ENCODE data around the gene UBXN10. TPM values are rescaled to one million over a fixed set of nuclear protein-coding genes. Genes with fewer than 3 reads are reported as not detected.
"Not testable (repeated sequence)": the region's sequence is repeated elsewhere in the genome, so short reads cannot be mapped to it uniquely, and the experiment has no call there.

Gene UBXN10
- total RNA-seq, 2 experiments from 2014 or later = 1.5 to 1.7 TPM

- Mint-ChIP-seq H3K27ac (no peak overlapping the region), H3K36me3 (ENCODE audit: low read depth) (no peaks in the 10 kb centered on the region), H3K4me3 (no peak overlapping the region), H3K9me3 (no peaks in the 10 kb centered on the region), H3K4me1 (no peaks in the 10 kb centered on the region), H3K27me3 (peaks cover 52% of the 10 kb centered on the region)
- no peak for DNase-seq
- ChIA-PET POLR2A (no interaction called here), CTCF (interaction anchor here (0.9 to 1.5 kb wide), 2 partner anchors 11 kb away, joined by 3 to 4 read pairs; no protein-coding TSS in a partner anchor)
Observed at GRCh38 chr1:20223551-20224419, 37.9 kb downstream of the UBXN10 start.

- Mint-ChIP-seq H3K36me3 (ENCODE audit: low read depth) (no peaks in the 10 kb centered on the region), H3K9me3 (no peaks in the 10 kb centered on the region), H3K4me3 (no peak overlapping the region), H3K4me1 (no peaks in the 10 kb centered on the region), H3K27ac (no peak overlapping the region), H3K27me3 (peaks cover 56% of the 10 kb centered on the region)
- ChIA-PET POLR2A (no interaction called here), CTCF (interaction anchor here (0.9 kb wide), 1 partner anchor 11 kb away, joined by 3 read pairs; no protein-coding TSS in a partner anchor)
- no peak for DNase-seq
Observed at GRCh38 chr1:20224546-20224945, 38.6 kb downstream of the UBXN10 start.

GRCh38 chr1:20227704-20228103 lies 41.8 kb downstream of the UBXN10 start:
- no peaks in the 10 kb centered on the region for H3K36me3 Mint-ChIP-seq (ENCODE audit: low read depth)
- peaks cover 62% of the 10 kb centered on the region for H3K27me3 Mint-ChIP-seq
- POLR2A ChIA-PET = no interaction called here
- DNase-seq = no peak
- no peaks in the 10 kb centered on the region for H3K4me1 Mint-ChIP-seq
- CTCF ChIA-PET = no interaction called here
- H3K27ac Mint-ChIP-seq = no peak overlapping the region
- no peaks in the 10 kb centered on the region for H3K9me3 Mint-ChIP-seq
- no peak overlapping the region for H3K4me3 Mint-ChIP-seq

GRCh38 chr1:20228314-20228825 lies 42.5 kb downstream of the UBXN10 start:
- DNase-seq = no peak
- CTCF ChIA-PET = no interaction called here
- no peak overlapping the region for H3K27ac Mint-ChIP-seq
- no peaks in the 10 kb centered on the region for H3K4me1 Mint-ChIP-seq
- peaks cover 64% of the 10 kb centered on the region for H3K27me3 Mint-ChIP-seq
- POLR2A ChIA-PET = no interaction called here
- H3K36me3 Mint-ChIP-seq (ENCODE audit: low read depth) = no peaks in the 10 kb centered on the region
- no peaks in the 10 kb centered on the region for H3K9me3 Mint-ChIP-seq
- no peak overlapping the region for H3K4me3 Mint-ChIP-seq

- peaks cover 66% of the 10 kb centered on the region for H3K27me3 Mint-ChIP-seq
Observed at GRCh38 chr1:20229171-20229570, 43.3 kb downstream of the UBXN10 start.

GRCh38 chr1:20232564-20232963 lies 46.7 kb downstream of the UBXN10 start:
- H3K4me1 Mint-ChIP-seq; H3K27ac Mint-ChIP-seq; H3K36me3 Mint-ChIP-seq (ENCODE audit: low read depth); POLR2A ChIA-PET; H3K4me3 Mint-ChIP-seq; H3K9me3 Mint-ChIP-seq; DNase-seq: not testable (repeated sequence)
- CTCF ChIA-PET = interaction anchor here (1.5 kb wide), 1 partner anchor 19 kb away, joined by 9 read pairs; no protein-coding TSS in a partner anchor
- peaks cover 69% of the 10 kb centered on the region for H3K27me3 Mint-ChIP-seq

More at GRCh38 chr1:20229171-20229570, 43.3 kb downstream of the UBXN10 start:
- ChIA-PET POLR2A (no interaction called here), CTCF (no interaction called here)
- Mint-ChIP-seq H3K36me3 (ENCODE audit: low read depth) (no peaks in the 10 kb centered on the region), H3K9me3 (no peaks in the 10 kb centered on the region), H3K4me3 (no peak overlapping the region), H3K27ac (no peak overlapping the region), H3K4me1 (no peaks in the 10 kb centered on the region)
- no peak for DNase-seq

GRCh38 chr1:20233394-20233793 lies 47.5 kb downstream of the UBXN10 start:
- DNase-seq = no peak
- ChIA-PET POLR2A (interaction anchor here (1.2 kb wide), 1 partner anchor 25 kb away, joined by 3 read pairs; no protein-coding TSS in a partner anchor), CTCF (interaction anchor here (1.2 to 1.9 kb wide), 2 partner anchors 15 to 20 kb away, joined by 3 to 4 read pairs; no protein-coding TSS in a partner anchor)
- Mint-ChIP-seq H3K9me3 (no peaks in the 10 kb centered on the region), H3K4me3 (no peak overlapping the region), H3K4me1 (no peaks in the 10 kb centered on the region), H3K36me3 (ENCODE audit: low read depth) (no peaks in the 10 kb centered on the region), H3K27ac (no peak overlapping the region), H3K27me3 (peaks cover 62% of the 10 kb centered on the region)

GRCh38 chr1:20233866-20234265 lies 48.0 kb downstream of the UBXN10 start:
- Mint-ChIP-seq H3K4me3 (no peak overlapping the region), H3K9me3 (no peaks in the 10 kb centered on the region), H3K36me3 (ENCODE audit: low read depth) (no peaks in the 10 kb centered on the region), H3K4me1 (no peaks in the 10 kb centered on the region), H3K27me3 (peaks cover 57% of the 10 kb centered on the region), H3K27ac (no peak overlapping the region)
- ChIA-PET CTCF (interaction anchor here (1.2 to 1.9 kb wide), 2 partner anchors 16 to 21 kb away, joined by 3 to 4 read pairs; no protein-coding TSS in a partner anchor), POLR2A (interaction anchor here (1.2 kb wide), 1 partner anchor 25 kb away, joined by 3 read pairs; no protein-coding TSS in a partner anchor)
- no peak for DNase-seq

- no peak overlapping the region for H3K27ac Mint-ChIP-seq
Observed at GRCh38 chr1:20234788-20235535, 49.1 kb downstream of the UBXN10 start.

GRCh38 chr1:20237646-20238045 lies 51.8 kb downstream of the UBXN10 start:
- no peaks in the 10 kb centered on the region for H3K9me3 Mint-ChIP-seq
- no peak overlapping the region for H3K4me3 Mint-ChIP-seq
- H3K27ac Mint-ChIP-seq = no peak overlapping the region
- CTCF ChIA-PET = no interaction called here
- H3K4me1 Mint-ChIP-seq = no peaks in the 10 kb centered on the region
- H3K27me3 Mint-ChIP-seq = peaks cover 68% of the 10 kb centered on the region
- POLR2A ChIA-PET = no interaction called here
- DNase-seq = no peak
- H3K36me3 Mint-ChIP-seq (ENCODE audit: low read depth) = no peaks in the 10 kb centered on the region

More at GRCh38 chr1:20234788-20235535, 49.1 kb downstream of the UBXN10 start:
- Mint-ChIP-seq H3K4me3 (no peak overlapping the region), H3K27me3 (peaks cover 56% of the 10 kb centered on the region), H3K9me3 (no peaks in the 10 kb centered on the region), H3K4me1 (no peaks in the 10 kb centered on the region), H3K36me3 (ENCODE audit: low read depth) (no peaks in the 10 kb centered on the region)
- DNase-seq = no peak
- CTCF ChIA-PET = interaction anchor here (1.3 to 1.9 kb wide), 2 partner anchors 19 to 22 kb away, joined by 3 to 4 read pairs; no protein-coding TSS in a partner anchor
- POLR2A ChIA-PET = no interaction called here

- Mint-ChIP-seq H3K27ac (no peak overlapping the region), H3K27me3 (peaks cover 48% of the 10 kb centered on the region), H3K4me1 (no peaks in the 10 kb centered on the region), H3K36me3 (ENCODE audit: low read depth) (no peaks in the 10 kb centered on the region), H3K9me3 (no peaks in the 10 kb centered on the region), H3K4me3 (no peak overlapping the region)
- CTCF ChIA-PET = interaction anchor here (0.5 kb wide), 1 partner anchor 420 kb away, joined by 3 read pairs; no protein-coding TSS in a partner anchor
- POLR2A ChIA-PET = no interaction called here
- DNase-seq = no peak
Observed at GRCh38 chr1:20240012-20240411, 54.1 kb downstream of the UBXN10 start.

- no peak overlapping the region for H3K4me3 Mint-ChIP-seq
- DNase-seq = no peak
- H3K27ac Mint-ChIP-seq = no peak overlapping the region
- peaks cover 33% of the 10 kb centered on the region for H3K27me3 Mint-ChIP-seq
- POLR2A ChIA-PET = no interaction called here
- no peaks in the 10 kb centered on the region for H3K9me3 Mint-ChIP-seq
- CTCF ChIA-PET = interaction anchor here (0.8 kb wide), 1 partner anchor 30 kb away, joined by 3 read pairs; no protein-coding TSS in a partner anchor
- H3K36me3 Mint-ChIP-seq (ENCODE audit: low read depth) = no peaks in the 10 kb centered on the region
- no peaks in the 10 kb centered on the region for H3K4me1 Mint-ChIP-seq
Observed at GRCh38 chr1:20242890-20243479, 57.1 kb downstream of the UBXN10 start.
